Medulla oblongata (tissue), 1 donor: Measurements from ENCODE around the gene ARHGAP29.

Experiments used
- DNase-seq: peaks from one replicate; pipeline ENCODE4 v3.0.0-alpha.2; 2015; ENCODE audit errors: extremely low spot score

The ARHGAP29 gene

GRCh38 chr1:94259635-94260289 lies 22.4 kb upstream of the ARHGAP29 start:
- no peak for DNase-seq

- DNase-seq = no peak
Measured at GRCh38 chr1:94258873-94259331, 21.5 kb upstream of the ARHGAP29 start.

DNA sequence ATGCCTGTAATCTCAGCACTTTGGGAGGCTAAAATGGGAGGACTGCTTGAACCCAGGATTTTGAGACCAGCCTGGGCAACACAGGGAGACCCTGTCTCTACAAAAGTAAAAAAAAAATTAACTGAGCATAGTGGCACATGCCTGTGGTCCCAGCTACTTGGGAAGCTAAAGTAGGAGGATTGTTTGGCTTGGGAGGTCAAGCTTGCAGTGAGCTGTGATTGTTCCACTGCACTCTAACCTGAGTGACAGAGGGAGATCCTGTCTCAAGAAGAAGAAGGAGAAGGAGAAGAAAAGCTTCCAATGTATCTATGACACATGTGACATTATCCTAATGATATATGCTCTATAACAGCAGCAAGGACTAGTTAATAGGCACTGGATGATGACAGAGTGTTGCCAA lies 20.1 kb upstream of the ARHGAP29 start:
- DNase-seq = no peak

GRCh38 chr1:94255476-94255875 lies 18.1 kb upstream of the ARHGAP29 start:
- no peak for DNase-seq

DNA sequence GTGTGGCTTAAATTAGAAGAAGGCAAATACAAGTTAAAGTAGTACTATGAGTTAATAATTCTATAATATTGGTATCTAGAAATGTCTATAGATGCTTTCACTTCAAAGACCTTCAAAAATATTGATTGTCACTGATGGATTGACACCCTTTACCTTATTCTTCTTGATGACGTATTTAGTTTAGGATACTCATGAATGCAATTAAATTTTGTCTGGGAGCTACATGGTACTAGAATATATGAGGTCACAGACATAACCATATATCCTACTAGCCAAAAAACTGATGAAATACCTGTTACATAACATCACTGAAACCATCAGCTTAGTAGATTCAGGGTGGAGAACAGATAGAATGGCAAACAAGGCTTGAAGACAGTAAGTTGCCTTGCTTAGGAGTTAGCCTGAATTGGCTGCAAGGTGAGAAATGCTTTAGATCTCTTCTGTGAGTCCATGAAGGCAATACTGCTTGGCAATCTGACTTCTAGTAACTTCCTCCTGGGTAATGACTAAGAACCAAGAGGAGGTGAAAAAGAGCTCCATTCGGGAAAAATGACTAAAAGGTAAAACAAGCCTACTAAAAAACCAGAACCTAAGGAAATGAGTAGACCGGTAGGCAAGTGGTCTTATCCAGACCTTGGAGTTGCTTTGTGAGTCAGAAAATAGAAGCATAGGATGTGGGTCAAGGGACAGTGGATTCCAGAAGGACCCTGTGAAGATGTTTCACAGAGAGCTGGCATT lies 16.9 kb upstream of the ARHGAP29 start:
- no peak for DNase-seq

DNA sequence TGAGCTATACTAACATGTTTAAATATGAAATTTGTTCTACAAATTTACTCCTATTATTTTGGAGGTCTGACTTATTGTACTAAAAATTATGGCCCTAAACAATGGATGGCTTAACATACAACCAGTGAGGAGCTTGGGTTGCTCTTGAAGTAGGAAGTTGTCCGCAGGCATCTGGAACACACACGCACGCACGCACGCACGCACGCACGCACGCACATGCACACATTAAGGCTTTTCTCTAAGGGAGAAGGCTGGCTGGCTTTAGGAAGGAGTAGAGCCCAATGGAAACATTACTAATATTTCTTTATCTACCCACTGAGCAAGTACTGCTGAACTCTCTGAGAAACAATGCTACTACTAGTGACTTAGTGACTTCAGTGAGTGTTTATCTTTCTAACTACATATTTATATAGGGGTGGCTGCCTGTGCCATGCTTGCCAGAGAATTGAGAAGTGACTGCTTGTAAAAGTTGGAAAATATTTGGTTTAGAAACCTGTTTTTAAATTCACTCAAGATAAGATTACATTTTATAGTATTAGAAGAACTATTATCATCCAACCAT lies 16.2 kb upstream of the ARHGAP29 start:
- DNase-seq = no peak

DNA sequence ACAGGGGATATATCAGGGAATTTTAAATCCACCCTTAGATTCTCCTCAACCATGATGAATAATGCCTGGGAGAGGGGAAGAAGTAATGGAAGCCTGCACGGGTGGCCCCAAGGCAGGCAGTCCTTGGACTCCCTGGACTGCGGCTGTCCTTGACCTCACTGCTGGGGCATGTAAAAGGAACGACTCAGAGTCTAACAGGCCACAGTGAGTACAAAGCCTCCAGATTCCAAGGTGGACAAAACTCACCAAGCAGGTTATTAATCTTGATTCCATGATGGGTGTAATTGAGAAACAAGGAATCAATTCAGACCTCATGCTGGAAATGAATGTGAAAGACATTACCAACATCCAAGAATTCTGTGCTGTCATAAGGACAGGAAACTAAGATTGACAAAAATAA lies 13.0 kb upstream of the ARHGAP29 start:
- DNase-seq = no peak

- DNase-seq = no peak
Measured at GRCh38 chr1:94248956-94249688, 11.7 kb upstream of the ARHGAP29 start.

- no peak for DNase-seq
Measured at GRCh38 chr1:94247138-94248094, 10.0 kb upstream of the ARHGAP29 start.

GRCh38 chr1:94246692-94247137 lies 9.3 kb upstream of the ARHGAP29 start:
- DNase-seq = no peak

DNA sequence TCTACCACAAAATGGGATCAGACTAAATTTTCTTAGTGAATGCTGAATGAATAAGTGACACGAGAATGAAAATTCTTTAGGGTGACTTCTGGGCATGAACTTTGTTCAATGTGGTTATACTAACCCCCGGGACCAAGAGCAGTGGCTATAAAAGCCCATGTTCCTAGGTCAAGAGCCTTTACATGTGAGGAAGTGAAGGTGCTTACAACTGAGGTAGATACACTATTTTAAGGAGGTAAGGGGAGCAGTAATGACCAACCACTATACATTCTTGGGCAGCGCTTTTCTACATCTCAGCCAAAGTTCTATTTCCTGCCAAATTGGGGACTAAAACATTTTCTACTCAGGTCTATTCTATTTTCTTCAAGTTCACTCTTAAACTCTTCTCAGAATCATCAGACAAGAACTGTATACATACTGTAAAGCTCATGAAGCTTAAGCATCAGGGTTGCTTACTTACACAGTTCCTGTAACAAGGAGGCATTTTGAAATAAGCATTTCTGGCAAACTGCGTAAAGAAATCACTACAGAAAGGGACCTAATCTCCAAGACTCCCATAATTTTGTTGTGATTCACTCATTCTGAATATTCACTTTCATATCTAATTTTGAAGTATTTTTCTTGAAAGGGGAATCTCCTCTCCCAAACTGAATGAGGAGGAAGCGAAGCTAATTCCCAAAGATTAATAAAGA lies 8.5 kb upstream of the ARHGAP29 start:
- no peak for DNase-seq

DNA sequence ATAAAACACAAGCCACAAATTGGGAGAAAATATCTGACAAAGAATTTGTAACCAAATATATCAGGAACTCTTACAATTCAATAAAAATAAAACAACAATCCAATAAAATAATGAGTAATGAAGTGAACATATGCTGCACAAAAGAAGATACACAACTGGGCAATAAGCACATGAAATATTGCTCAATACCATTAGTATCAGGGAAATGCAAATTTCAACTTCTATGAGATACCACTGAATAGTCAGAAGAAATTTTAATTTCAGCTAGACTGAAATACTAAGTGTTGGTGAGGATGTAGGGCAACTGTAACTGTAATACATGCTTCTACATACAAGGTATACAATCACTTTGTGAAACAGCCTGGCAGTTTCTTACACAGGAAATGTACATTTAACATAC lies 7.4 kb upstream of the ARHGAP29 start:
- no peak for DNase-seq

- DNase-seq = no peak
Measured at GRCh38 chr1:94243665-94244064, 6.3 kb upstream of the ARHGAP29 start.

DNA sequence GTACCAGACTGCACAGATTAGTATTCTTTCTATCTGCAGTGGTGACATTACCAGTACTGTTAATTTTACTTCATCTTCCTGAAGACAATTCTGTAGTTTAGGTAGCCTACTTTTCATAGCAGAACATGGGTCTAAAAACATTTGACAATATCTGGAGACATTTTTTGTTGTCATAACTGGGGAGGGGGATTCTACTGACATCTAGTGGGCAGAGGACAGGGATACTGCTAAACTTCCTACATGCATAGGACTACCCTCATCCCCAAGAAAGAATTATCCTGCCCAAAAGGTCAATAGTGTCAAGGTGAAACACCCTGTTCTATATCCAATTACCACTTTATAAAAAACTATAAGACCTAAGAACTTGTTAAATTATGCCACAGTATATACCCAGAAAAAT lies 3.4 kb upstream of the ARHGAP29 start:
- no peak for DNase-seq

- DNase-seq = no peak
Measured at GRCh38 chr1:94239796-94240195, 2.4 kb upstream of the ARHGAP29 start.

- DNase-seq = no peak
Measured at GRCh38 chr1:94239051-94239450, 1.7 kb upstream of the ARHGAP29 start.

DNA sequence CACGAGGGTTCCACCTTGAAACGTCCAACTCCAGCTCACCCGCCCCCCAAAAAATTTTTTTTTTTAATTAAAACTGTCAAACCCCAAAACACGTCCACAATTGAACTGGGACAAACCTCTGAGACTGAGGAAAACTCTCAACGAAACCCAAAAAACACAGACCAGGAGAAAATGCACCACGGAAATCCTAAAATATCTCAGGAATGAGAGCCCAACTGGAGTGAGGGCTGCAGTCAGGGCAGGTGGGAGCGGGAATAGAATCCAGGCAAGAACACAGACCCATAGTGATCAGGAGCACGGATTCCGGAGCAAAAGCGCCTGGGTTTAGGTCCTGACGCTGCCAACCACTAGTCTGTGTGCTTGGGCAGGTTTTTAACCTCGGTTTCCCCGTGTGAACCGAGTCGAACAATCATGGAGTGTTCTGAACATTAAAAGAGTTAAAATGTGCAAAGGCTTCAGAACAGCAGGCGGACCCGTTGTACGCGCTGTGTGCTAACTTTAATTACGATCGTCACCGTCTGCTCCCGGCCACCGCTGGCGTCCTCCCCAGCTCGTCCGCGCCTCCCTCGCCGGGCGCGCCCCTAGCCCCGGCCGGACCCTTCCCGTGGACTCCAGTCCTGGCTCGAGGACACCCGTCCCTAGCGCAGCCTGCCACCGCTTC lies 624 bp downstream of the ARHGAP29 start:
- DNase-seq = no peak

GRCh38 chr1:94236013-94236491 lies 1.3 kb downstream of the ARHGAP29 start:
- no peak for DNase-seq

DNA sequence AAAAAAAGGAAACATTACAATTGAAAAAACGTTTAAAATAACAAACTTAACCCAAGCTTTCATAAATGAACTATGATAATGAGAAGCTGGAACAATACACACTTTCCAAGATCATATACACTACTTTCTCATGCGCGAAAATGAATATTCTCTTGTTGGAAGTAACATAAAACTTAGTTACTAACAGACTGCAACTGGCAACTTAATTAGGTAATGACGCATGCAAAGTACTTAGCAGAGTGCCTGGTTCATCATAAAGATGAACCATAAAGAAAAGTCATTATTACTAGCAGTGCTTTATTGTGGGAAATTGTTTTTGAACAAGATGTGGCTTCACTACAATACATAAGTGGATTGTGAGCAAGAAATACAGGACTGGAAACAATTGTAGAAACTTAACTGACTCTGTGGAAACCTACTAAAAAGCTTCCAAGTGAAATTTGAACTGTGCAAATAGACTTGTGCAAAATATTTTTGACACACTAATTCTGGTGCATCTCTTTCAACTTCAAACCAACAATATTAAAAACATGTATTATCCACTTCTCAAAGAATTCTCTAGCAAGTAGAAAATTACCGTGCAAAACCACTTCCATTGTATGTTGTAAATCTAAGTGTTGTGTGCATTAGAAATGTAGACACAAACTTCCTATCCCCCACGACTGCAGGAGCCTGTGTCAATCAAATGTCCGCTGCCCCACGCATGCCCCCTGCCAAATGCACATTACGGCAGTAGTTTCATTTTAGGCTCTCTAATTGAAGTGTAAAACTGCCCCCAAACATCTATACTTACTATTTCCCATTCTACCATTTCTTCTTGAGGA lies 2.0 kb downstream of the ARHGAP29 start:
- DNase-seq = no peak
